ENCODE measurements around the gene MAL. TPM values are rescaled to one million over a fixed set of nuclear protein-coding genes. Genes with fewer than 3 reads are reported as not detected.

MAL gene
- 10 to 100 TPM in 1 of 6 donors, 1 to 10 TPM in 4, not detected in 1; 3.7 to 13.0 (median 5.0) TPM for total RNA-seq

- no peaks in the 10 kb centered on the region for H3K36me3 ChIP-seq
- peak in 1 of 2 donors; percentile 7 for ATAC-seq (ENCODE audit: low FRiP score in 2 of 2)
- WGBS, 2 donors, result 1% methylated on average over 36 to 66 of the region's 81 CpGs
- H3K27me3 ChIP-seq, result peaks cover 0 to 32% (median 13%) of the 10 kb centered on the region in 4 donors
- H3K4me1 ChIP-seq, result peaks cover 3 to 25% (median 14%) of the 10 kb centered on the region in 4 donors
- H3K27ac ChIP-seq, result peak within 1 kb of the TSS; percentile 49 to 87 (median 78)
- DNase-seq, result peak in 1 of 2 donors; percentile 88
- TF ChIP-seq POLR2AphosphoS5 (IDR thresholded peaks at IDR 0.05), result no peak
- TF ChIP-seq POLR2A (IDR thresholded peaks at IDR 0.05), result no peak
- no peak for TF ChIP-seq EP300 (IDR thresholded peaks at IDR 0.05)
- TF ChIP-seq, protein P1, sequence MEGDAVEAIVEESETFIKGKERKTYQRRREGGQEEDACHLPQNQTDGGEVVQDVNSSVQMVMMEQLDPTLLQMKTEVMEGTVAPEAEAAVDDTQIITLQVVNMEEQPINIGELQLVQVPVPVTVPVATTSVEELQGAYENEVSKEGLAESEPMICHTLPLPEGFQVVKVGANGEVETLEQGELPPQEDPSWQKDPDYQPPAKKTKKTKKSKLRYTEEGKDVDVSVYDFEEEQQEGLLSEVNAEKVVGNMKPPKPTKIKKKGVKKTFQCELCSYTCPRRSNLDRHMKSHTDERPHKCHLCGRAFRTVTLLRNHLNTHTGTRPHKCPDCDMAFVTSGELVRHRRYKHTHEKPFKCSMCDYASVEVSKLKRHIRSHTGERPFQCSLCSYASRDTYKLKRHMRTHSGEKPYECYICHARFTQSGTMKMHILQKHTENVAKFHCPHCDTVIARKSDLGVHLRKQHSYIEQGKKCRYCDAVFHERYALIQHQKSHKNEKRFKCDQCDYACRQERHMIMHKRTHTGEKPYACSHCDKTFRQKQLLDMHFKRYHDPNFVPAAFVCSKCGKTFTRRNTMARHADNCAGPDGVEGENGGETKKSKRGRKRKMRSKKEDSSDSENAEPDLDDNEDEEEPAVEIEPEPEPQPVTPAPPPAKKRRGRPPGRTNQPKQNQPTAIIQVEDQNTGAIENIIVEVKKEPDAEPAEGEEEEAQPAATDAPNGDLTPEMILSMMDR (IDR thresholded peaks at IDR 0.05), result no peak
- peak within 1 kb of the TSS; percentile 4 to 49 (median 41) for H3K4me3 ChIP-seq
- H3K9me3 ChIP-seq, result no peaks in the 10 kb centered on the region
These were observed at the start of gene MAL for GRCh38 chr2:95025406-95026319. Gene MAL (plus strand): TSS chr2:95025708. CDS start chr2:95025793, 85 bp downstream.

GRCh38 chr2:94977826-94978225 is 47.7 kb upstream of the MAL start:
- Histone ChIP-seq H3K4me3 (no peak overlapping the region), H3K27ac (no peak overlapping the region), H3K27me3 (no peaks in the 10 kb centered on the region), H3K36me3 (no peaks in the 10 kb centered on the region), H3K4me1 (no peaks in the 10 kb centered on the region), H3K9me3 (no peaks in the 10 kb centered on the region)
- 79 to 82% methylated on average over 4 of the region's 4 CpGs for WGBS, 2 donors
- DNase-seq (no peak), ATAC-seq (ENCODE audit: low FRiP score in 2 of 2) (no peak)
- TF ChIP-seq POLR2AphosphoS5 (IDR thresholded peaks at IDR 0.05) (no peak), POLR2A (IDR thresholded peaks at IDR 0.05) (no peak), EP300 (IDR thresholded peaks at IDR 0.05) (no peak)
- TF ChIP-seq, protein P1 (IDR thresholded peaks at IDR 0.05), result no peak

DNA sequence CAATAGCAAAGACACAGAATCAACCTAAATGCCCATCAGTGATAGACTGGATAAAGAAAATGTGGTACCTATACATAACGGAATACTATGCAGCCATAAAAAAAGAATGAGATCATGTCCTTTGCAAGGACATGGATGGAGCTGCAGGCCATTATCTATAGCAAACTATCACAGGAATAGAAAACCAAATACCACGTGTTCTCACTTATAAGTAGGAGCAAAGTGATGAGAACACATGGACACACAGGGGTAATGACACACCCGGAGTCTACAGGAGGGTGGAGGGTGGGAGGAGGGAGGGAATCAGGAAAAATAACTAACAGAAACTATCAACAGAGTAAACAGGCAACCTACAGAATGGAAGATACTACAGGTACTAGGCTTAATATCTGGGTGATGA is 46.6 kb upstream of the MAL start:
- H3K4me1 ChIP-seq, result no peaks in the 10 kb centered on the region
- no peak for TF ChIP-seq POLR2AphosphoS5 (IDR thresholded peaks at IDR 0.05)
- TF ChIP-seq, protein P1 (IDR thresholded peaks at IDR 0.05), result no peak
- TF ChIP-seq POLR2A (IDR thresholded peaks at IDR 0.05), result no peak
- TF ChIP-seq EP300 (IDR thresholded peaks at IDR 0.05), result no peak
- H3K27me3 ChIP-seq, result no peaks in the 10 kb centered on the region
- H3K9me3 ChIP-seq, result no peaks in the 10 kb centered on the region
- no peak for DNase-seq
- no peaks in the 10 kb centered on the region for H3K36me3 ChIP-seq
- 80 to 82% methylated on average over 3 of the region's 3 CpGs for WGBS, 2 donors
- no peak overlapping the region for H3K27ac ChIP-seq
- H3K4me3 ChIP-seq, result no peak overlapping the region
- ATAC-seq (ENCODE audit: low FRiP score in 2 of 2), result no peak

GRCh38 chr2:94979406-94980375 is 45.8 kb upstream of the MAL start:
- no peak overlapping the region for H3K27ac ChIP-seq
- H3K4me1 ChIP-seq, result no peaks in the 10 kb centered on the region
- TF ChIP-seq POLR2AphosphoS5 (IDR thresholded peaks at IDR 0.05) (no peak), POLR2A (IDR thresholded peaks at IDR 0.05) (no peak), EP300 (IDR thresholded peaks at IDR 0.05) (no peak)
- TF ChIP-seq, protein P1 (IDR thresholded peaks at IDR 0.05), result no peak
- no peaks in the 10 kb centered on the region for H3K9me3 ChIP-seq
- H3K27me3 ChIP-seq, result no peaks in the 10 kb centered on the region
- no peak for ATAC-seq (ENCODE audit: low FRiP score in 2 of 2)
- no peaks in the 10 kb centered on the region for H3K36me3 ChIP-seq
- no peak overlapping the region for H3K4me3 ChIP-seq
- WGBS, 2 donors, result 73 to 80% methylated on average over 10 of the region's 10 CpGs
- no peak for DNase-seq

Data from upper lobe of left lung (tissue), 6 donors.